Mesendoderm (in vitro differentiated cells): Measurements from ENCODE around the gene CACNG5.
A peak's percentile ranks its signal among the peaks of the same experiment; 100 is the strongest.

Source experiments
- DNase-seq: peaks from one replicate; pipeline ENCODE4 v3.0.0; 2013
- H2AK5ac ChIP-seq: 2 replicates; pipeline ENCODE4 v1.6.1; 2013; ENCODE audit warnings: low read length, inconsistent platforms
- H2BK120ac ChIP-seq: 2 replicates; pipeline ENCODE4 v1.6.1; 2013; ENCODE audit warnings: low read depth, mild to moderate bottlenecking, low read length, moderate library complexity, mixed read lengths
- H2BK15ac ChIP-seq: replicated peaks from 2 replicates; pipeline ENCODE4 v1.6.1; 2013; ENCODE audit warnings: low read depth, mild to moderate bottlenecking, moderate library complexity
- H2BK5ac ChIP-seq: 2 replicates; pipeline ENCODE4 v1.6.1; 2013; ENCODE audit warnings: low read length, inconsistent platforms
- H3K18ac ChIP-seq: 2 replicates; pipeline ENCODE4 v1.6.1; 2013; ENCODE audit warnings: mild to moderate bottlenecking, low read length, mixed read lengths
- H3K23ac ChIP-seq: one replicate; pipeline ENCODE4 v1.6.1; 2013; ENCODE audit warnings: low read length
- H3K27ac ChIP-seq: 2 replicates; pipeline ENCODE4 v1.5.1; 2013; ENCODE audit warnings: low read depth, mild to moderate bottlenecking, inconsistent platforms, low read length, moderate library complexity
- H3K27me3 ChIP-seq: 2 replicates; pipeline ENCODE4 v1.6.1; 2013; ENCODE audit warnings: low read length, control low read depth, mild to moderate bottlenecking, inconsistent platforms; ENCODE audit not compliant: insufficient read depth, poor library complexity
- H3K36me3 ChIP-seq: 2 replicates; pipeline ENCODE4 v1.6.1; 2013; ENCODE audit warnings: low read length, inconsistent platforms; ENCODE audit not compliant: control insufficient read depth, insufficient read depth
- H3K4ac ChIP-seq: one replicate; pipeline ENCODE4 v1.6.1; 2013; ENCODE audit warnings: low read depth, mild to moderate bottlenecking, low read length, moderate library complexity
- H3K4me1 ChIP-seq: 2 replicates; pipeline ENCODE4 v1.6.1; 2013; ENCODE audit warnings: low read depth, low read length, inconsistent platforms; ENCODE audit not compliant: control insufficient read depth
- H3K4me2 ChIP-seq: 2 replicates; pipeline ENCODE4 v1.6.1; 2013; ENCODE audit warnings: low read length
- H3K4me3 ChIP-seq: 2 replicates; pipeline ENCODE4 v1.5.1; 2013; ENCODE audit warnings: mild to moderate bottlenecking, low read length
- H3K56ac ChIP-seq: one replicate; pipeline ENCODE4 v1.6.1; 2013; ENCODE audit warnings: low read length
- H3K79me1 ChIP-seq: 2 replicates; pipeline ENCODE4 v1.6.1; 2013; ENCODE audit warnings: low read length, inconsistent platforms
- H3K79me2 ChIP-seq: 2 replicates; pipeline ENCODE4 v1.6.1; 2013; ENCODE audit warnings: mild to moderate bottlenecking, low read length; ENCODE audit not compliant: control insufficient read depth, insufficient read depth
- H3K9ac ChIP-seq: 2 replicates; pipeline ENCODE4 v1.6.1; 2013; ENCODE audit warnings: low read length, inconsistent platforms
- H4K5ac ChIP-seq: one replicate; pipeline ENCODE4 v1.6.1; 2013; ENCODE audit warnings: low read length
- H4K8ac ChIP-seq: one replicate; pipeline ENCODE4 v1.6.1; 2013; ENCODE audit warnings: low read depth, mild to moderate bottlenecking, control low read depth, low read length, moderate library complexity
- WGBS: extraction: QIAGEN DNeasy Blood & Tissue Kit; methylation state at CpG from one replicate; pipeline ENCODE4 v1.1.7; 2013; ENCODE audit warnings: low lambda C conversion rate, missing lambda C conversion rate; ENCODE audit not compliant: insufficient coverage; ENCODE audit errors: extremely low coverage; 5-methylcytosine and 5-hydroxymethylcytosine counted together

CACNG5 gene

DNA sequence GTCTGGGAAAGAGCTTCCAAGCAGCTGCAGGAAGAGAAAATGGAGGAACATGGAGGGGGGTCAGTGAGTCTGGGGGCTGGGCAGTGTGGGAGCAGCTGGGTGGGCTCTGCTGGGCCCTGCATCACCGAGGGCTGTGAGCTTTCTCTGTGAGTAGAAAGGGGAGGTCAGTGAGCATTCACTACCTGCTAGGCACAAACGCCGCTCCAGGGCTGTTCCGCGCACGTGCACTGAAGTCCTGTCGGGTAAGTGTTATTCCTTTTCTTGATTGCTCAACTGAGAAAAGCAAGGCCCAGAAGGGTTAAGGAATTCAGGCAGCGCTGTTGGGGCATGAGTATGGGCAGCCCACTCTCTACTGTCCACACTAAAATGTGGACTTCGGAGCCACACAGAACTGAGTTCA, 4.7 kb downstream of the CACNG5 start:
- H3K4me3 ChIP-seq: no peak overlapping the region
- H3K9ac ChIP-seq: no peak overlapping the region
- H3K4me2 ChIP-seq: no peak overlapping the region
- no peaks in the 10 kb centered on the region for H3K79me1 ChIP-seq
- no peak overlapping the region for H4K8ac ChIP-seq
- no peaks in the 10 kb centered on the region for H3K27me3 ChIP-seq
- no peak for DNase-seq
- H4K5ac ChIP-seq: no peak overlapping the region
- no peaks in the 10 kb centered on the region for H3K79me2 ChIP-seq
- no peak overlapping the region for H3K56ac ChIP-seq
- no peak overlapping the region for H3K23ac ChIP-seq
- WGBS: no CpG with 5 or more reads among the region's 9 CpGs
- H3K27ac ChIP-seq: no peak overlapping the region
- no peak overlapping the region for H2BK5ac ChIP-seq
- no peak overlapping the region for H3K4ac ChIP-seq
- no peak overlapping the region for H2BK15ac ChIP-seq
- no peak overlapping the region for H2BK120ac ChIP-seq
- H3K18ac ChIP-seq: no peak overlapping the region
- H2AK5ac ChIP-seq: no peak overlapping the region
- no peaks in the 10 kb centered on the region for H3K4me1 ChIP-seq
- no peaks in the 10 kb centered on the region for H3K36me3 ChIP-seq

DNA sequence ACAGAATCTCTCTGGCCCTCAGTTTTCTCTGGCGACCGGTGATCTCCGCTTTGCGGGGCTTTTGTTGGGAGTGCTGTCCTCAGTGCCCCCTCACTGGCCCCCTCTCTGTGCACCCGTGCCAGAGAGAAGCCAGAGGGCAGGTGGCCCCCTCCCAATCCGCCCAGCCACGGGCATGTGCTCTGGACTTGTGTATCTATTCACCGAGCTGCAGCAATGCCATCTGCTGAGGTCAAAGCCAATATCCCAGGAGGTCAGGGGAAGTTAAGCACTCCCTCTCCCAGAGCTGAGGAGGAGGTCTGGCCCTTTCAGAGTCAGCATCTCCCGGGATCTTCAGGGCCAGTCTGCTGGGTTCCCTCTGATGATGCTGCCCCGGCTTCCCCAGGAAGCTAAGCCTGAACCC, 5.1 kb downstream of the CACNG5 start:
- Histone ChIP-seq H3K36me3 (no peaks in the 10 kb centered on the region), H2BK5ac (no peak overlapping the region), H2BK15ac (no peak overlapping the region), H3K27ac (no peak overlapping the region), H2BK120ac (no peak overlapping the region), H3K56ac (no peak overlapping the region), H3K4me1 (no peaks in the 10 kb centered on the region), H3K79me2 (no peaks in the 10 kb centered on the region), H3K18ac (no peak overlapping the region), H3K4me3 (no peak overlapping the region), H3K23ac (no peak overlapping the region), H4K8ac (no peak overlapping the region), H3K9ac (no peak overlapping the region), H3K4me2 (no peak overlapping the region), H3K4ac (no peak overlapping the region), H2AK5ac (no peak overlapping the region), H3K79me1 (no peaks in the 10 kb centered on the region), H4K5ac (no peak overlapping the region), H3K27me3 (no peaks in the 10 kb centered on the region)
- DNase-seq: no peak
- WGBS: no CpG with 5 or more reads among the region's 10 CpGs

DNA sequence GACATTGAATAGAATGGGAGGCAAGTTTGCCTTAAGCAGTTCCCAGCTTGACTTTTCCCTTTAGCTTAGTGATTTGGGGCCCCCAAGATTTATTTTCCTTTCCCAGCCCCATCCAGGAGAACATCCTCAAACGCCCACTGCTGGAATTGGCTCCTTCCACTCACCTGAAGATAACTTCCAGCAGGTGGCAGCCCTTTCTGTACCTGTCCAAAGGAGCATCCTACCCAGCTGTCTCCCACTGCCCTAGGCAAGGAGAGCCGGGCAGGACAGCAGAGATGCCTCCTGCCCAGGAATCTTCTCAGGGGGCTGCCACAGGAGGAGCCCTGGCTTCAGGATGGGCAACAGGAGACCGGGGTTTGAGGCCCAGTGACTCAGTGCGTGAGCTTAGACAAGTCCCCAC, 6.4 kb downstream of the CACNG5 start:
- DNase-seq: peak; percentile 56
- no peaks in the 10 kb centered on the region for H3K36me3 ChIP-seq

GRCh38 chr17:66841744-66842143, 6.8 kb downstream of the CACNG5 start:
- no CpG with 5 or more reads among the region's 4 CpGs for WGBS
- no peak overlapping the region for H3K56ac ChIP-seq
- no peak overlapping the region for H3K4me3 ChIP-seq
- no peak overlapping the region for H2BK120ac ChIP-seq
- no peak overlapping the region for H3K27ac ChIP-seq
- H3K4me2 ChIP-seq: no peak overlapping the region
- H3K27me3 ChIP-seq: no peaks in the 10 kb centered on the region
- H2AK5ac ChIP-seq: no peak overlapping the region
- no peak overlapping the region for H2BK15ac ChIP-seq
- no peak overlapping the region for H4K8ac ChIP-seq
- H3K79me2 ChIP-seq: no peaks in the 10 kb centered on the region
- no peak overlapping the region for H4K5ac ChIP-seq
- H3K18ac ChIP-seq: no peak overlapping the region
- H3K4me1 ChIP-seq: no peaks in the 10 kb centered on the region
- H3K9ac ChIP-seq: no peak overlapping the region
- no peaks in the 10 kb centered on the region for H3K79me1 ChIP-seq
- H2BK5ac ChIP-seq: no peak overlapping the region
- H3K4ac ChIP-seq: no peak overlapping the region
- no peak overlapping the region for H3K23ac ChIP-seq
- no peaks in the 10 kb centered on the region for H3K36me3 ChIP-seq
- no peak for DNase-seq

More for the DNA sequence above, 6.4 kb downstream of the CACNG5 start:
- Histone ChIP-seq H2BK5ac (no peak overlapping the region), H4K5ac (no peak overlapping the region), H2BK15ac (no peak overlapping the region), H3K4me3 (no peak overlapping the region), H3K23ac (no peak overlapping the region), H2BK120ac (no peak overlapping the region), H3K56ac (no peak overlapping the region), H3K4ac (no peak overlapping the region), H3K4me1 (no peaks in the 10 kb centered on the region), H3K27ac (no peak overlapping the region), H3K4me2 (no peak overlapping the region), H3K79me1 (no peaks in the 10 kb centered on the region), H2AK5ac (no peak overlapping the region), H3K18ac (no peak overlapping the region), H3K9ac (no peak overlapping the region), H3K79me2 (no peaks in the 10 kb centered on the region), H4K8ac (no peak overlapping the region), H3K27me3 (no peaks in the 10 kb centered on the region)
- no CpG with 5 or more reads among the region's 4 CpGs for WGBS

GRCh38 chr17:66842505-66842904, 7.6 kb downstream of the CACNG5 start:
- Histone ChIP-seq H2BK15ac (no peak overlapping the region), H3K27me3 (no peaks in the 10 kb centered on the region), H3K18ac (no peak overlapping the region), H3K36me3 (no peaks in the 10 kb centered on the region), H3K56ac (no peak overlapping the region), H4K5ac (no peak overlapping the region), H3K9ac (no peak overlapping the region), H3K23ac (no peak overlapping the region), H2AK5ac (no peak overlapping the region), H3K79me1 (no peaks in the 10 kb centered on the region), H3K4ac (no peak overlapping the region), H3K4me3 (no peak overlapping the region), H3K4me1 (no peaks in the 10 kb centered on the region), H2BK5ac (no peak overlapping the region), H2BK120ac (no peak overlapping the region), H3K4me2 (no peak overlapping the region), H3K27ac (no peak overlapping the region), H4K8ac (no peak overlapping the region), H3K79me2 (no peaks in the 10 kb centered on the region)
- no CpG with 5 or more reads among the region's 5 CpGs for WGBS
- DNase-seq: no peak

- Histone ChIP-seq H4K5ac (no peak overlapping the region), H3K79me2 (no peaks in the 10 kb centered on the region), H3K4ac (no peak overlapping the region), H3K79me1 (no peaks in the 10 kb centered on the region), H3K27ac (no peak overlapping the region), H3K4me2 (no peak overlapping the region), H3K23ac (no peak overlapping the region), H3K27me3 (no peaks in the 10 kb centered on the region), H3K9ac (no peak overlapping the region), H4K8ac (no peak overlapping the region), H3K36me3 (no peaks in the 10 kb centered on the region), H2BK15ac (no peak overlapping the region), H3K56ac (no peak overlapping the region), H3K4me3 (no peak overlapping the region), H2BK120ac (no peak overlapping the region), H3K4me1 (no peaks in the 10 kb centered on the region), H2AK5ac (no peak overlapping the region), H3K18ac (no peak overlapping the region), H2BK5ac (no peak overlapping the region)
- WGBS: no CpG with 5 or more reads among the region's 3 CpGs
- DNase-seq: no peak
Observed at GRCh38 chr17:66842959-66843358, 8.0 kb downstream of the CACNG5 start.
